NCI-H774 (cell line): ENCODE results near the gene KDM3B.

Experiments
- DNase-seq: peaks from one replicate; lab custom pipeline; 2025; lab: John Stamatoyannopoulos, UW

KDM3B gene

DNA sequence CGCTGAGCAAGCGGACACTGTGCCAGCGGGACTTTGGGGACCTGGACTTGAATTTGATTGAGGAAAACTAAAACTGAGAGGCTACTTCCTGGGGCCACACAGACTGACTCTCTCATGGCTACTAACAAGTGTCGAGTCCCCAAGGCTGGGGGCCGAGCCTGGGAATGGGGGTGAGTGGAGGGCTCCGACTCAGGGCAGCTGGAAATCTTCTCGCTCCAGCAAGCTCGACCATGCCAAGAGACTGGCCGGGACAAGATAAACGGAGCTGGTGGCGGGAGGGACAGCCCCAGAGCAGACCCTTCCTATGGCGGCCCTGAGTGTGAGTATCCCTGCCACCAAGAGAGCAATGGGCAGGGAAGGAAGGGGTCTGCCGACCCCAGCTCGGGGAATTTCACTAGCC lies 5.6 kb upstream of the KDM3B start:
- no peak for DNase-seq

DNA sequence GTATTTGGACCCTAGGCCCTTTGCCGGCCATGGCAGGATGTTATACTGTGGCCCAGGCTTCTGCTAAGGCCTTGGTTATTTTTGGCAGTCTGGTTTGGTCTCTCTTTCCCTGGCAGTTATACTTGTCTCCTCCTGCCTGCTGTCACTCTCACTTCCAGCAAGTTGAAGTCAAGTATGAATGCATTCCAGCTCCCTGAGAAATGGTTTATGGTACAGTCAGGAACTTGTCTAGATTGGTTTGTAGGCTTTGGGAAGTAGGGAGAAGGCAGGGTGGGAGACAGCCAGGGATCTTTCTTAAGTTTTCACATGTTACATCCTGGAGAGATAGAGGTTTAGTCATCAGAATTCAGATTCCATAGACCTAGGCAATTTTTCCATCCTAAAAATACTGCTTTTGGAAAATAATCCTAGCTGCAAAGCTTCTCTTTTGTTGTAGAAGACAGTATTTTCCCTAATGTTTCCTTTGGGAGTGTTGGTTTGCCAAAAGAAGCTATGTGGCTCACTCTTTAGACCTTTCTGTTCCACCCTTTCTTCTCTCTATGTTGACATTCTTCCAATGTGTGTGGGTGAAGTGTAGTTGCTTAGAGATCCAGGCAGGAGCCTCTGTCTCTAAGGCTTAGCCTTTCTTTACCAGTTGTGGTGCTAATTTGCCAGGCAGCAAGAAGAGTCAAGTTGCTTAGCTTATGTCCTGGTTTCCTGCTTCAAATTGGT lies 2.5 kb upstream of the KDM3B start:
- DNase-seq = no peak

DNA sequence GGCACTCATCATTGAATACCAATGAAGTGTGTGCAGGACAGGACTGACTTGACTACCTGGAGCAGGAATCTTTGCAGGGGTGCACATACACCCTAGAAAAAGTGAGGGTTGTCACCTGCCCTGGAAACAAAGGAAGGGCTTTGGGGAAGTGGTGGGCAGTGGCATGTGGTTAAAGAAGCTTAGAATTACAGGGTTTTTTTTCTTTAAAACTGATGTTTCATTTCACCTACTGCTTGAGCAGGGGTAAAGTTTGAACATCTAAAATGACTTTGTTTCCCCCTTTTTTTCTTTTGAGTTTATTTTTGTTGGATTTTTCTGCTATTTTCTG lies 2.0 kb upstream of the KDM3B start:
- DNase-seq = no peak

DNA sequence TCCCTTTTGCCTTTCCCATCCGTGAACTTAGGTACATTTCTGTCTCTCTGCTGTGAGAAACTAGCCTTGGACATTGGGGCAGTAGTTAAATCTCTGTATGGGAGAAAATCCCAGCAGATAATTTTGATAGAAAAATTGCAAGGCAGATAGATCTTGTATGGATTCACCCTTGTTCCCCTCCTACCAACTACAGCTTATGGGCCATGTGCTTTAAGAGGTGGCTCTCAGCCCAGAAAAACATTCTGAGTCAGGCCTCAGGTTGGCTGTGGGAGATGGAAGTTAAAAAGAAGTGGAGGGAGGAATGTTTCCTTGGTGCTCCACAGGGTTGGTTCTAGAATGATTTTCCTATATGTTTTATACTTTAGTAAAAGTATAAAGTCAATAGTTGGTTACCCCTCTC lies 1.4 kb upstream of the KDM3B start:
- no peak for DNase-seq

DNA sequence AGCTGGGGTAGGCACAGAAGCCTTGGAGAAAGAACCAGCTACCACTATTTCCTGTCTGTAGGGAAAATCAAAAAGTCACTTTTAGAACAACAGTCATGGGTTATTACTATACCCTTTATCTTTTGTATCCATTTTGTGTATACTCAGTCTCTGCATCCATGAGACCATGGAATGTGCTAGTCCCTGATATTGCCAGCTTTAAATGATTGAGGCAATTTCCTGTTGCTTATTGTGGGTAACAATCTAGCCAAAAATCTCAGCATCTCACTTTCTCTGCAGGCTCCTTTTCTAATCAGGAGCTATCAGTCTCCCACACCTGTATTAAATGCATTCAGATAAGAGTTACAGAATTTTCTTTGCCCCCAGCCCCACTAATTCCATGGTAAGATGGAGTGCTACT lies 968 bp upstream of the KDM3B start:
- DNase-seq = no peak

DNA sequence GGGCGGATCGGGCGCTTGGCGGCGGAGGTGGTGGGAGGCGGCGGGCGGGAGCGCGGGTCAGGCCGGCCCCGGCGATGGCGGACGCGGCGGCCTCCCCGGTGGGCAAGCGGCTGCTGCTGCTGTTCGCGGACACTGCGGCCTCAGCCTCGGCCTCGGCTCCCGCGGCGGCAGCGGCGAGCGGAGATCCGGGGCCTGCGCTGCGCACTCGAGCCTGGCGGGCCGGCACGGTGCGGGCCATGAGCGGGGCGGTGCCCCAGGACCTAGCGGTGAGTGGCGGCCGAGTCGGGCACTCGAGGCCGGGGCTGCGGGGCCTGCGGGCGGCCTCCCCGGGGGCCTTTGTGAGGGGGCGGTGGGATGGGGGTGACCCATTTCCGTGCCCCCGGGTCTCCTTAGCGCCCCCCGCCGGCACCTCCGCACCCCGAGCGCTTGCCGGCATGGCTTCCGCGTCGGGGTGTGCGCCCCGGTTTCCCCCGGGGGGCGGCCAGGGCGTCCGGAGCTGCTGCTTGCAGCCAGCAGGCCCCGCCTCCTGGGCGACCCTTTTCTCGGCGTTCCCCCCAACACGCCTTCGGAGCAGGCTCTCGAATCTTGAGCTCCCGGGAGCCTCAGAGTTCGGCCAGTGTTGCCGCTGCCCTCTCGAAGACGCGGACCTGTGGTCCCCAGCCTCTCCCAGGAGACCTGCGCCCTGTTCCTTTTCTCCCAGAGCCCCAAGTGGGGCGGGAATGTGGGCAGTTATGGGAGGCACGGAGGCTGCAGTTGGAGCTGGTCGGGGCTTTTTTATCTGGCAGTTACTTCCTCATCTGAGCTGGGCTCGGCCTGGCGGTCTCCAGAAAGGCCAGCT lies 456 bp downstream of the KDM3B start:
- peak; percentile 10 for DNase-seq

DNA sequence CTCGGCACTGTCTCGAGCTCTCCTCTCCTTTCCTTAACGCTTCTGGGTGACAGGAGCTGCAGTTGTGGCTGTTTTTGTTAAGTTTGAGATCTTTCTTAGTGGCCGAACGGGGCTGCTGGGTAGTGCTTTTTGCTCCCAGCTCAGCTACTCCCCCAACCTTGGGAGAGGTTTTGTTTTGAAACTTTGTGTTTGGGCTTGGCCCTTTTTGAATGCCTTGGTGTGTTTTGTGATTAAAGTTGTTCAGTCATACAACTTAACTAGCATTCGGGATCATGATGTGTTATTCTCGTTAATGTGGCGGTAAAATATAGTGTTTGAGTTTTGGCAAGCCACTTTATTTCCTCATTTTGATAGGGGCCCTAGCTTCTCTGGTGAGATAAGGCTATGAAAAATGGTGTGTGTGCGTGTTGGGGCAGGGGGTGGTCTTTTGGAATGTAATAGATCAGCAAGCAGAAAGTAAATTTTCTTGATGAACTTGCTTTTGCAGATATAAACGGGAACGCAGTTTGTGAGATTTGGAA lies 1.1 kb downstream of the KDM3B start:
- no peak for DNase-seq

DNA sequence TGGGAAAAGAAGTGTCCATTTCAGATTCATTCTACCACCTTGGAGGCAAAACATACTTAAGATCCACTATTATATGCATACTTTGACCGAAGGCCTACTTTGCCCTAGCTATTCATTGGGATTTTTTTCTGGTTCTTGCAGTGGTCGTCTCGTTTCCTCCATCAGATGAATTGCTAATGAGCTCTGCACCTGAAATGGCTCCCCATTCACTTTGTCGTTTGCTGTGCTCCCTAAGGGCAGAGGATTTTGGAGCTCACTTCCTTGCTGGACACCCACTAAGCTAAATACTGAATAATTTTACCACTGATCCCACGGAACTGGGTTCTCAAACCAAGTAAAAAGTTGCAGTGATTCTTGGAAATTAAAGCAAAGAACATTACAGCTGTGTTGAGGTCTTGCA lies 1.9 kb downstream of the KDM3B start:
- DNase-seq = no peak

DNA sequence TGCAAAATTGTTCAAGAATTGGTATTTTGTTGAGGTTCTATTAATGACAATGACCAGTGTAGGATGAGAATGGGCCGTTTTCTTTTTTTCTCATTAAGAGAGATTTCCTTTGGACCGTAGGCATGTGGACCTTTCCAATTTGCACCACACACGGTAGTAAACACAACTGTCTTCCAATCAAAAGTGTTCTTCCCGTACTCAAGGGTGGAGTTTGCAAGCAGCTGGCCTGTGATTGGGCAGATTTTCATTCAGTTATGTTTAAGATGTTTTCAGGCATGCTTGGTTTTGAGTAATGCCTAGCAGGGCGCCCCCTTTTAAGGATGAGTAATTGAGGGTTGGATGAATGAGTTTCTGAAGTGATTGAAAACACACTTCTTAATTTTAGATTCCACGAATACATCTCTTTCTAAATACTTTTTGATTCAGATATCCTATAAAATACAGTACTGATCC lies 2.5 kb downstream of the KDM3B start:
- no peak for DNase-seq

DNA sequence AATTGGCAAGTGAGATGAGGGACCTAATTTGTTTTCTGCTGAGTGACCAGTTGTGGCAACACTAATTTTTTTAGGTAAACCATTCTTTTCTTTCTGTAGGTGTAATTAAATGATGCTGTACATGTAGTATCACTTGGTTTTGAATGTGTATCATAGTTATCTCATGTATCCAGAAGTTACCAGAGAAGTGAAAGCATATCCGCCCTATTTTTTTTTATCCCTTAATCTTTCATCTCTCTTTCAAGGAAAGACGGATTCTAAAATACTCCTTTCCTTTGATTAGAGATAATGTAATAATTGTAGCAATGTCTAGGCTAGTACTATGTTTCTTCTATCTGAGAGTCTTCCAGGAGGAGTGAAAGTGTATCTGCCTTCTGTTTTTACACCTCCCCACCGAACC lies 7.1 kb downstream of the KDM3B start:
- no peak for DNase-seq

DNA sequence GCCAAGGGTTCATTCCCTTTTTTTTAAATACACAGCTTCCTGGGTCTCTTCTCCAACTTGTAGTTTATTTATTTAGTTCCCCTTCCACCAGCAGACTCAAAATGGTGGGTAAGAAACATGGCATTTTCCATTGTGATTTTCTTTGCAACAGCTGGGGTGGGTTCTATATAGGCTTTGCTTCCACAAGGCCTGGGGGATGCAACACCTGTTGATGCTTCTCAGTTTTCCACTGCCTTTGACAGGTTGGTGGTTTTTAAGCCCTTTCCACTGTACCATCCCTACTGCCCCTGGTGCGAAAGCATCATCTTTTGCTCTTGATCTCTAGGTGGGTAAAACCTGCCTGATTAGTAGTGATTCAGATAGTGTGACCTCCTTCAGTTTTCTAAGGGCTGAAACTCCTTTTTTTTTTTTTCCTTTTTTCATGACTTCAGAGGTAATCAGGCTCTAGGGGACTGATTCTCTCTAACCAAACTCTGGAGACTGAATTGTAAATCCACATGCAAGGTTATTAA lies 8.5 kb downstream of the KDM3B start:
- DNase-seq = no peak

DNA sequence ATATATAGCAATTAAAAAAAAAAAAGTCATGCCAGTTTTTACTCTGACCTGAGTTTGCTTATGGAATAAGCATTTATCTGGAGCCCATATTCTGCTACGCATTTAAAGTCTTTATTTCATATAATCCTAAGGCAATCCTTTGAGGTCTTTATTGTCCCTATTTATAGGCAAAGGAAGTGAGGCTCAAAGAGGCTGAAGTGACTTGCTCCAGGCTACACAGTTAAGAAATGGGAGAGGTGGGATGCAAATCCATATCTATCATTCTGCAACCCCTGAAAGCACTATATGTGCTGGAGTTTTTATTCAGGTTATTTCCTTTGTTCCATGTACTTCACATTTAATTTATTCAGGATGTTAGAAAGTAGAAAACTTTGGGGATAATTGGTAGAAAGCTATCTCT lies 12.1 kb downstream of the KDM3B start:
- DNase-seq = no peak

DNA sequence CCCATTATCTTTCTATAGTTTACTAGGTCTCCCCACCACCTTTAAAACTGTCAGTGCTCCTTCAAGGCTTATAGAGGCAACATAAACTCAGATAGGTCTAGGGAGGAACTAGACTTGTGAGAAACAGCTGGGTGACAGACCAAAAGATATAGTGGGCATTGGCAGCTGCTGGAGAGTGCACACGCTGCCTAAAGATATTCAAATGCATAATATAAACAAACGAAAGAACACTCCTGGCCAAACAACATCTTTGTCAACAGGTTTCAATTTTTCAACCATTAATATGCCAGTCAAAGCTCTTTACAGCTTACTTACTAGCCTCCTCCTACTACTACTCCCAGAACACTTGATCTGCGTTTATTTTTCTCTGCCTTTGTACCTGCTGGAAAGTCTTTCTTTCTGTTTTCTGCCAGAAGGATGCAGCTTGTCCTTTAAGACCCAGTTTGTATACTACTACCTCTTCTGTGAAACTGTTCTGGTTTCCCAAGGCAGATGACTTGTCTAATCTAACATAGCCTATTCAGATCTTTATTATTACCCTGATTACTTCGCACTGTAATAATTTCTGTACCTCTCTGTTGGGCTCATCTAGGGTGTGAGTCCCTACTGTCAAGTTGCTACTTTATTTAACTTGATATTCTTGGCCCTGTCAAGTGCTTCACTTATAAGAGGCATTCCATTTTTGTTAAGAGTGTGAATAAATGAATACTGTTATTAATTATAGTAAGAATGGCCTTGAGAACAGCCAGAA lies 14.3 kb downstream of the KDM3B start:
- DNase-seq = no peak

DNA sequence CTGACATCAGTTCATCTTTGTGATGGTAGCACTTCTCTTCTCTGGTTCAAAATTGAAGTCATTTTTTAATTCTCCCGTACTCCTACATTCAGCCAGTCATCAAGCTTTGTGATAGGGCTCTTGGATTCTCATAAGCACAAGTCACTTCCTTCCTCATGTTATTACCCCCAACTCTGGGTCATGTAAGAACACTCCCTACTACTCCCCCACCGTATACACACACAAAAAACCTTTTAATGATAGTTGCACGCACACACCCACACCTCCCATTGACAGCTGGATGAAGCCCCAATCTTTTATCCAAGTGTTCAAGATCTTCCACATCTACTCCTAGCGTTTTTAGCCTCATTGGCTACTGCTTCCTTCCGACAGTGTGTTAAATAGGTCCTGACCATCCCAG lies 16.8 kb downstream of the KDM3B start:
- no peak for DNase-seq

DNA sequence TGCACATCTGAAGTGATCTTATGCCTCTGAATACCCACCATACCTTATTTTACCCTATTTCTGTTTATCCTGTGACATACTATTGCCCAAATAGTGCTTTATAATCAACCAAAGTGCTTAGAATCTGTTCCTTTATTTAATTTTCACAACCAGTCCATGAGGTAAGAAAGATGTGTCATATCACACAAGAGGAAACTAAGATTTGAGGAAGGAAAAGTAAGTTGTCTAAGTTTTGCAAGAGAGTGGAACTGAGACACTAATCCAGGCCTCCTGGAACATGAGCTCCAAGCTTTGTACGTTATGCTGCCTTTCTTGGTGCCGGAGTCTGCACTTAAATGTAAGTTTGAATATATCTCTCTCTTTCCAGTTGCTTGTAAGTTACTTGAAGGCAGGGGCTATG lies 17.2 kb downstream of the KDM3B start:
- no peak for DNase-seq

DNA sequence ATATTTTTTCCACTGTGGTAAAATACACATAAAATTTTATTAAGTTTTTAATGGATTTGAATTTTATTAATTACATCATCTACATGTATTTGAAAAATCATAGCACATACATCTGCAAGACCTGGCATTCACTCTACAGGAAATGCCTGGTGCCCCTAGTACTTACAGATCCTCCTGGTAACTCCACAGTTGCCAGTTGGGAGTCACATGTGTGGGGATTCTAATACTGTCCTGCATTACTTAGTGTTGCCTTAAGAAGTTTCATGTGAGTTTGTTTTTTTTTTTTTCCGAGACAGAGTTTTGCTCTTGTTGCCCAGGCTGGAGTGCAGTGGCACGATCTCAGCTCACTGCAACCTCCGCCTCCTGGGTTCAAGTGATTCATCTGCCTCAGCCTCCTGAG lies 18.1 kb downstream of the KDM3B start:
- DNase-seq = no peak

DNA sequence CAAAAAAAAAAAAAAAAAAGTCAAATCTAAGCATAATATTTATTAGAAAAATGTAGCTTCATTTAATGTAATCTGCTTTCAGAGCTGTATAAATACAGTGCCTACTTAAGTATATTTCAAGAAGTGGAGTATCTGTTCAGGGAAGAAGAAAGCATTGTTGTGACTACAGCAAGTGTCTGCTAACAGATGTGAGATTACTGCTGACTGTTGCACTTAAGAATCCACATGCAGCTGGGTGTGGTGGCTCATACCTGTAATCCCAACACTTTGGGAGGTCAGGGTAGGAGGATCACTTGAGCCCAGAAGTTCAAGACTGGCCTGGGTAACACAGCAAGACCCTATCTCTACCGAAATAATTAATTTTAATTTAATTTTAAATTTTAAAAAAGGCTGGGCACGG lies 19.0 kb downstream of the KDM3B start:
- DNase-seq = no peak

DNA sequence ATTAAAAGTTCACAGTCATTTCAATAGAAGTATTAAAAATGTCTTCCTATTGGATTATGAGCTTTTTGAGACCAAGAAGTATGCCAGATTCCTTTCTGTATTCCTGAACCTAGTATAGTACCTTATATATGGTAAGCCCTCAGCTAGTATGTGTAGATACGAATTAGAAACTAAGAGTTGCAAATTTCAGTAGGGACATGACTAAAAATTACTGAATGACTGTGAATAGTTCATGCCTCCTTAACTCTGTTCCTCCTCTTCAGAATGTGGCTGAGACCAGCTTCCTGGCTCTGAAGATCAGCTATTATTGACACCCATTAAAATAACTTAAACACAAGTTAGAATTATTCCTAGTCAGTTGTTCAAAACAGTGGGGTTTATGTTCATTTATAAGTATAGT lies 19.7 kb downstream of the KDM3B start:
- no peak for DNase-seq

DNA sequence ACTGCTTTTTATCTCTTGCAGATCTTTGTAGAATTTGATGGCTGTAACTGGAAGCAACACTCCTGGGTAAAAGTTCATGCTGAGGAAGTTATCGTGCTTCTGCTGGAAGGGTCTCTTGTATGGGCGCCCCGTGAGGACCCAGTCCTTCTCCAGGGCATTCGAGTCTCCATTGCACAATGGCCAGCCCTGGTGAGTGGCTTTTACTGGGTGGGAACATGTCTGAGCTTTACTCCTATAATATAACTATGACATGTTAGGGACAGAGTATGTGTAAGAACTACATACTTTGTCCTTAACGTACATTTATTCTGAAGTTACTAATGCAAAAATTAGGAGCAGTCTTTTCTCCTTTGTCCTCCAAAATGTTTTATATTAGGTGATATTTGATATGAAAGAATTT lies 20.2 kb downstream of the KDM3B start:
- no peak for DNase-seq

DNA sequence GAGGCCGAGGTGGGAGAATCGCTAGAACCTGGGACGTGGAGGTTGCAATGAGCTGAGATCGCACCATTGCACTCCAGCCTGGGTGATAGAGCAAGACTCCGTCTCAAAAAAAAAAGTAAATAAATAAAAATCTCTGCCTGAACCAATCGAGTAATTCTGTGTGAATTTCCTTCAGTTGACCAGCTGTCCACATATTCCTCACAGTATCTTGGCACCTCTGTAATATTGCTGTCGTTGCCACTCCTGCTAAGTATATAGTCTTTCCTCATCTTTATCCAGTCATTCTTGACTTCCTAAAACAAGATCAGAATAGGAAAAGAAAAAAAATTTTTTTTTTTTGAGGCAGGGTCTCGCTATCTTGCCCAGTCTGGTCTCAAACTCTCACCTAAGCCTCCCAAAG lies 29.9 kb downstream of the KDM3B start:
- DNase-seq = no peak

DNA sequence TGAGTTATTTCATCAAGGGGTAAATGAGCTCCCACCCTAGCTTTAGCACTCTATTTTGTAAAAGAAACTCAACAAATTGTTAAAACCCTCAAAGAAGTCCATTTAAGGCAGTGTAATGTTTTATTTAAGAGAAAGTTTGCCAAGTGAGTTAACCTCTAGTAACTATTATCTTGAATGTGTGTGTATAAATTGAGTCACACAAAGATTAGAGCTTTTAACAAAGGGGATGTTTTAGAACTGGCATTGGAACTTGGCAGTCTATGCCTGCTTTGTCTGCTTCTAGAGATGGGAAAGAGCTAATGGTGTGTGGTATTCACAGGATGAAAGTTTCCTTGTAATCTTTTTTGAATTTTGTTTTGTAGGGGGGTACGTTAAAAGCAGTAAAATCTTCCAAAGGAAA lies 33.2 kb downstream of the KDM3B start:
- no peak for DNase-seq

DNA sequence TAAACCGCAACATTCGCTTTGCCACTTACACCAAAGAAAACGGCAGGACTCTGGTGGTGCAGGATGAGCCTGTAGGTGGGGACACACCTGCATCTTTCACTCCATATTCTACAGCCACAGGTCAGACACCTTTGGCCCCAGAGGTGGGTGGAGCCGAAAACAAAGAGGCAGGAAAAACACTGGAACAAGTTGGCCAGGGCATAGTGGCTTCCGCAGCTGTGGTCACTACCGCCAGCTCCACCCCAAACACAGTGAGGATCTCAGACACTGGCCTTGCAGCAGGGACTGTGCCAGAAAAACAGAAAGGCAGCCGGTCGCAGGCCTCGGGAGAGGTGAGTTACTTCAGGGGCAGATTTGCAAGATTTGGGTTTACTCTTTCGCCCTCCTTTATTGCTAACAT lies 33.8 kb downstream of the KDM3B start:
- no peak for DNase-seq

DNA sequence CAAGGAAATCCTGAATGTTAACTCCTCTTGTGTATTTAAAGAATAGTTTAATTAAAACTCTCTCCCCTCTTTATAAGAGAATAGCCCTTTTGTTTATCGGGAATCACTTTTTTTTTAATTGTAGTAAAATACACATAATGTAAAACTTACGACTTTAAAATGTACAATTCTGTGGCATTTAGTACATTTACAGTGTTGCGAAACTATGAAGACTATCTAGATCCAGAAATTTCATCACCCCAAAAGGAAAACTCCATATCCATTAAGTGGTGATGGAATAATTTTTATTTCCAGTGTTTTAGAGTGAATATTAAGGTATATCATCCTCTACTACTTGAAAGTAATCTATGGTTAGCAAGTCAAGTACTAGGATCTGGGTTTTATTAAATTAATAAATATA lies 36.8 kb downstream of the KDM3B start:
- no peak for DNase-seq
